ENCODE results near the gene PLCD3.
"Not testable (repeated sequence)": the region's sequence is repeated elsewhere in the genome, so short reads cannot be mapped to it uniquely, and the experiment has no call there.

Gene PLCD3

GRCh38 chr17:45131616-45132319 is 547 bp downstream of the PLCD3 start:
- DNase-seq, result no peak

GRCh38 chr17:45130681-45131615 is 1.4 kb downstream of the PLCD3 start:
- DNase-seq, result no peak

- no peak for DNase-seq
Measured at GRCh38 chr17:45129940-45130680, 2.2 kb downstream of the PLCD3 start.

GRCh38 chr17:45129426-45129939 is 2.8 kb downstream of the PLCD3 start:
- DNase-seq, result peak; percentile 45

GRCh38 chr17:45128989-45129388 is 3.3 kb downstream of the PLCD3 start:
- no peak for DNase-seq

- DNase-seq, result no peak
Measured at GRCh38 chr17:45128331-45128730, 4.0 kb downstream of the PLCD3 start.

GRCh38 chr17:45127548-45128300 is 4.6 kb downstream of the PLCD3 start:
- no peak for DNase-seq

GRCh38 chr17:45127207-45127547 is 5.1 kb downstream of the PLCD3 start:
- no peak for DNase-seq

- no peak for DNase-seq
Measured at GRCh38 chr17:45125509-45125908, 6.8 kb downstream of the PLCD3 start.

GRCh38 chr17:45124797-45125122 is 7.6 kb downstream of the PLCD3 start:
- DNase-seq, result not testable (repeated sequence)

- DNase-seq, result peak; percentile 76
Measured at GRCh38 chr17:45123930-45124796, 8.2 kb downstream of the PLCD3 start.

GRCh38 chr17:45123076-45123770 is 9.1 kb downstream of the PLCD3 start:
- no peak for DNase-seq

GRCh38 chr17:45121055-45121454 is 11.3 kb downstream of the PLCD3 start:
- no peak for DNase-seq

GRCh38 chr17:45120558-45120957 is 11.8 kb downstream of the PLCD3 start:
- no peak for DNase-seq

- no peak for DNase-seq
Measured at GRCh38 chr17:45119964-45120363, 12.4 kb downstream of the PLCD3 start.

- no peak for DNase-seq
Measured at GRCh38 chr17:45118691-45119090, 13.6 kb downstream of the PLCD3 start.

GRCh38 chr17:45117848-45118646 is 14.3 kb downstream of the PLCD3 start:
- no peak for DNase-seq

GRCh38 chr17:45117334-45117733 is 15.0 kb downstream of the PLCD3 start:
- no peak for DNase-seq

GRCh38 chr17:45116434-45117016 is 15.8 kb downstream of the PLCD3 start:
- no peak for DNase-seq

GRCh38 chr17:45115871-45116270 is 16.4 kb downstream of the PLCD3 start:
- DNase-seq, result no peak

All from amniotic stem cell (primary cell).